ENCODE measurements around the gene FKBP1B. TPM values are rescaled to one million over a fixed set of nuclear protein-coding genes. Genes with fewer than 3 reads are reported as not detected.
"Not testable (repeated sequence)": the region's sequence is repeated elsewhere in the genome, so short reads cannot be mapped to it uniquely, and the experiment has no call there.

Gene FKBP1B
- total and polyA plus RNA-seq, 3 experiments from 2014 or later = 2.5 to 5.3 (median 3.7) TPM

- POLR2A ChIA-PET = no interaction called here
These were observed 23.3 kb upstream of the FKBP1B start for GRCh38 chr2:24026233-24026632.

GRCh38 chr2:24038786-24039499 lies 10.6 kb upstream of the FKBP1B start:
- Histone ChIP-seq H3K36me3 (ENCODE audit: insufficient read depth, low read length) (peaks cover 13% of the 10 kb centered on the region), H3K27me3 (ENCODE audit: insufficient read depth, low read length, poor library complexity, severe bottlenecking) (no peaks in the 10 kb centered on the region), H3K4me1 (ENCODE audit: insufficient read depth, low read length) (no peaks in the 10 kb centered on the region), H3K9me3 (ENCODE audit: low read length) (no peaks in the 10 kb centered on the region), H3K4me3 (ENCODE audit: low read length) (no peak overlapping the region), H3K27ac (ENCODE audit: low read depth, low read length) (no peak overlapping the region)
- Mint-ChIP-seq H3K4me1 (peaks cover 13 to 29% (median 25%) of the 10 kb centered on the region in 3 donors), H3K27me3 (no peaks in the 10 kb centered on the region), H3K36me3 (peaks cover 0 to 35% (median 12%) of the 10 kb centered on the region in 3 donors), H3K9me3 (no peaks in the 10 kb centered on the region), H3K4me3 (no peak overlapping the region), H3K27ac (no peak overlapping the region)
- ChIA-PET CTCF (no interaction called here), POLR2A (no interaction called here)
- no peak for DNase-seq

More at GRCh38 chr2:24026233-24026632, 23.3 kb upstream of the FKBP1B start:
- Mint-ChIP-seq H3K4me1 (no peaks in the 10 kb centered on the region), H3K36me3 (peaks cover 9 to 79% (median 21%) of the 10 kb centered on the region in 3 donors), H3K27ac (no peak overlapping the region), H3K9me3 (no peaks in the 10 kb centered on the region), H3K4me3 (no peak overlapping the region), H3K27me3 (no peaks in the 10 kb centered on the region)
- CTCF ChIA-PET = interaction anchor here (1.1 to 1.2 kb wide), 2 partner anchors 11 to 58 kb away, joined by 3 to 4 read pairs; partner anchors contain the start of gene TP53I3
- peaks cover 17% of the 10 kb centered on the region for H3K36me3 ChIP-seq (ENCODE audit: insufficient read depth, low read length)
- DNase-seq = no peak
- no peaks in the 10 kb centered on the region for H3K9me3 ChIP-seq (ENCODE audit: low read length)
- H3K27me3 ChIP-seq (ENCODE audit: insufficient read depth, low read length, poor library complexity, severe bottlenecking) = no peaks in the 10 kb centered on the region
- H3K27ac ChIP-seq (ENCODE audit: low read depth, low read length) = no peak overlapping the region
- no peak overlapping the region for H3K4me3 ChIP-seq (ENCODE audit: low read length)
- H3K4me1 ChIP-seq (ENCODE audit: insufficient read depth, low read length) = no peaks in the 10 kb centered on the region

- no peaks in the 10 kb centered on the region for H3K9me3 Mint-ChIP-seq
- Histone ChIP-seq H3K27ac (ENCODE audit: low read depth, low read length) (no peak overlapping the region), H3K4me1 (ENCODE audit: insufficient read depth, low read length) (no peaks in the 10 kb centered on the region), H3K36me3 (ENCODE audit: insufficient read depth, low read length) (peaks cover 13% of the 10 kb centered on the region), H3K9me3 (ENCODE audit: low read length) (no peaks in the 10 kb centered on the region), H3K27me3 (ENCODE audit: insufficient read depth, low read length, poor library complexity, severe bottlenecking) (no peaks in the 10 kb centered on the region), H3K4me3 (ENCODE audit: low read length) (no peak overlapping the region)
- no peak for DNase-seq
- no peak overlapping the region for H3K27ac Mint-ChIP-seq
- ChIA-PET POLR2A (no interaction called here), CTCF (interaction anchor here (1.5 kb wide), 1 partner anchor 44 kb away, joined by 3 read pairs; the partner anchor contains the start of gene TP53I3)
- peaks cover 14 to 30% (median 27%) of the 10 kb centered on the region in 3 donors for H3K4me1 Mint-ChIP-seq
- no peak overlapping the region for H3K4me3 Mint-ChIP-seq
- H3K27me3 Mint-ChIP-seq = no peaks in the 10 kb centered on the region
- peaks cover 0 to 33% (median 12%) of the 10 kb centered on the region in 3 donors for H3K36me3 Mint-ChIP-seq
These were observed 9.0 kb upstream of the FKBP1B start for GRCh38 chr2:24040511-24040910.

- H3K9me3 Mint-ChIP-seq, CTCF ChIA-PET: not testable (repeated sequence)
These were observed 6.4 kb upstream of the FKBP1B start for GRCh38 chr2:24043133-24043532.

GRCh38 chr2:24045511-24046508 lies 3.7 kb upstream of the FKBP1B start:
- DNase-seq = no peak
- POLR2A ChIA-PET = interaction anchor here (2.3 kb wide), 2 partner anchors 31 to 119 kb away, joined by 23 to 27 read pairs; partner anchors contain the start of genes ATAD2B and SF3B6
- H3K9me3 Mint-ChIP-seq = no peaks in the 10 kb centered on the region
- H3K27ac ChIP-seq (ENCODE audit: low read depth, low read length) = no peak overlapping the region
- CTCF ChIA-PET = interaction anchor here (0.6 to 2.7 kb wide), 3 partner anchors 38 to 291 kb away, joined by 3 to 14 read pairs (median 3); partner anchors contain the start of gene TP53I3
- H3K27me3 Mint-ChIP-seq = no peaks in the 10 kb centered on the region
- H3K4me1 Mint-ChIP-seq = peaks cover 28 to 42% (median 40%) of the 10 kb centered on the region in 3 donors
- peaks cover 0 to 5% (median 0%) of the 10 kb centered on the region in 3 donors for H3K36me3 Mint-ChIP-seq
- no peaks in the 10 kb centered on the region for H3K9me3 ChIP-seq (ENCODE audit: low read length)
- H3K4me3 ChIP-seq (ENCODE audit: low read length) = peak overlapping the region; percentile 1
- peaks cover 6% of the 10 kb centered on the region for H3K27me3 ChIP-seq (ENCODE audit: insufficient read depth, low read length, poor library complexity, severe bottlenecking)
- H3K36me3 ChIP-seq (ENCODE audit: insufficient read depth, low read length) = no peaks in the 10 kb centered on the region
- H3K27ac Mint-ChIP-seq = peak overlapping the region in 1 of 8 donors; percentile 52
- peak overlapping the region; percentile 81 to 98 (median 93) for H3K4me3 Mint-ChIP-seq
- H3K4me1 ChIP-seq (ENCODE audit: insufficient read depth, low read length) = peaks cover 22% of the 10 kb centered on the region

More at GRCh38 chr2:24043133-24043532, 6.4 kb upstream of the FKBP1B start:
- H3K27ac Mint-ChIP-seq = peak overlapping the region in 1 of 8 donors; percentile 9
- H3K27me3 Mint-ChIP-seq; H3K27me3 ChIP-seq (ENCODE audit: insufficient read depth, low read length, poor library complexity, severe bottlenecking); H3K27ac ChIP-seq (ENCODE audit: low read depth, low read length); H3K9me3 ChIP-seq (ENCODE audit: low read length); H3K4me3 ChIP-seq (ENCODE audit: low read length); H3K4me3 Mint-ChIP-seq; POLR2A ChIA-PET; H3K36me3 ChIP-seq (ENCODE audit: insufficient read depth, low read length); DNase-seq: not testable (repeated sequence)
- H3K4me1 ChIP-seq (ENCODE audit: insufficient read depth, low read length) = peaks cover 13% of the 10 kb centered on the region
- H3K4me1 Mint-ChIP-seq = peaks cover 24 to 37% (median 32%) of the 10 kb centered on the region in 3 donors
- peaks cover 0 to 22% (median 3%) of the 10 kb centered on the region in 3 donors for H3K36me3 Mint-ChIP-seq

GRCh38 chr2:24046599-24046929 lies 3.0 kb upstream of the FKBP1B start:
- H3K27ac Mint-ChIP-seq = peak overlapping the region in 5 of 8 donors; percentile 92 to 97 (median 94)
- no peak for DNase-seq

GRCh38 chr2:24046930-24047702 lies 2.4 kb upstream of the FKBP1B start, which contains the start of gene WDCP:
Gene WDCP, minus strand, starts transcription at chr2:24047391. Its CDS starts 7,897 bp downstream, at chr2:24039494.
- peaks cover 22% of the 10 kb centered on the region for H3K4me1 ChIP-seq (ENCODE audit: insufficient read depth, low read length)
- Mint-ChIP-seq H3K27me3 (no peaks in the 10 kb centered on the region), H3K36me3 (peaks cover 0 to 3% (median 0%) of the 10 kb centered on the region in 3 donors), H3K27ac (peak within 1 kb of the TSS; percentile 31 to 97 (median 93)), H3K9me3 (no peaks in the 10 kb centered on the region), H3K4me1 (peaks cover 28 to 42% (median 40%) of the 10 kb centered on the region in 3 donors), H3K4me3 (peak within 1 kb of the TSS; percentile 87 to 98 (median 93))
- no peaks in the 10 kb centered on the region for H3K9me3 ChIP-seq (ENCODE audit: low read length)
- H3K27ac ChIP-seq (ENCODE audit: low read depth, low read length) = peak within 1 kb of the TSS; percentile 36
- POLR2A ChIA-PET = interaction anchor here (0.7 to 2.3 kb wide), 5 partner anchors 27 to 121 kb away, joined by 3 to 27 read pairs (median 4); partner anchors contain the start of genes ATAD2B, SF3B6, TP53I3 and UBXN2A
- peak; percentile 90 to 96 (median 94) for DNase-seq
- H3K36me3 ChIP-seq (ENCODE audit: insufficient read depth, low read length) = no peaks in the 10 kb centered on the region
- peaks cover 7% of the 10 kb centered on the region for H3K27me3 ChIP-seq (ENCODE audit: insufficient read depth, low read length, poor library complexity, severe bottlenecking)
- CTCF ChIA-PET = interaction anchor here (0.7 to 2.7 kb wide), 4 partner anchors 22 to 122 kb away, joined by 3 to 16 read pairs (median 8); partner anchors contain the start of genes ATAD2B and TP53I3
- H3K4me3 ChIP-seq (ENCODE audit: low read length) = peak within 1 kb of the TSS; percentile 70

More at GRCh38 chr2:24046599-24046929, 3.0 kb upstream of the FKBP1B start:
- Mint-ChIP-seq H3K9me3 (no peaks in the 10 kb centered on the region), H3K4me1 (peaks cover 28 to 42% (median 40%) of the 10 kb centered on the region in 3 donors), H3K27me3 (no peaks in the 10 kb centered on the region), H3K36me3 (peaks cover 0 to 3% (median 0%) of the 10 kb centered on the region in 3 donors), H3K4me3 (peak overlapping the region; percentile 87 to 98 (median 93))
- H3K9me3 ChIP-seq (ENCODE audit: low read length) = no peaks in the 10 kb centered on the region
- ChIA-PET CTCF (interaction anchor here (1.8 to 2.7 kb wide), 2 partner anchors 38 to 119 kb away, joined by 14 to 16 read pairs; partner anchors contain the start of genes ATAD2B and TP53I3), POLR2A (interaction anchor here (1.4 to 2.3 kb wide), 3 partner anchors 27 to 120 kb away, joined by 3 to 27 read pairs (median 23); partner anchors contain the start of genes ATAD2B and SF3B6)
- H3K27ac ChIP-seq (ENCODE audit: low read depth, low read length) = peak overlapping the region; percentile 36
- H3K4me1 ChIP-seq (ENCODE audit: insufficient read depth, low read length) = peaks cover 22% of the 10 kb centered on the region
- peaks cover 7% of the 10 kb centered on the region for H3K27me3 ChIP-seq (ENCODE audit: insufficient read depth, low read length, poor library complexity, severe bottlenecking)
- H3K4me3 ChIP-seq (ENCODE audit: low read length) = peak overlapping the region; percentile 70
- no peaks in the 10 kb centered on the region for H3K36me3 ChIP-seq (ENCODE audit: insufficient read depth, low read length)
